Measurements from ENCODE around the gene ZNF497.
A peak's percentile ranks its signal among the peaks of the same experiment; 100 is the strongest.
"Not testable (repeated sequence)": the region's sequence is repeated elsewhere in the genome, so short reads cannot be mapped to it uniquely, and the experiment has no call there.

The ZNF497 gene

DNA sequence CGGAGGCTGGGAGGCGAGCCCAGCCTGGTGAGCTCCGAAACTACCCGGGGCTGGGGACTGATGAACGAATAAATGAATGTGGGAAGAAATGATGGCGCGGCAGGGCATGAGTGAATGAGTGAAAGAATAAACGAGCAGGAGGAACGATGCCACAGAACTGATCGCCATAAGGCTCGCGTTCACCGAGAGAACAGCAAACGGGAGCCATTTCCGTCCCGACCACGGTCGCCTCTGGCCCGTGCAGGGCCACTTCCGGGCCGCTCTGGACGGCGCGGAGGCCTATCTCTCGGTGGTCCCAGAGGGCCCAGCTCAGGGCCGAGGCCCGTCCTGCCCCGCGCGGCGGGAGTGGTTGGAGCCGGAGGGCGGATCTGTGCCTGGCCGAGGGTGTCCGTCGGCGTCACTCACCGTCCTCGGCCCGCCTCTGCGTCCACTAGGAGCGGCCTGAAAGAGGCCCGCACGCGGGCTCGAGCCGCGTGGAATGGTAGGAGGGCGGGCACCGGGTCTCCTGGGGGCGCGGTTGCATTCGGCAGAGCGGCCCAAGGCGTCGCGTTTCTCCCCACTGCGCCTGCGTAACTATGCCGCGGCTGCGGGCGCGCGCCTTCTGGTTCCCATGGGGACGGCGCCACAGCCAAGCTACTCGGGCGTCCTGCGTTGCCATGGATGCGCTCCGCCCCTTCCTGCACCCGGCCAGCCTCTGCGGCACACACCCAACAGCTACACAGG is at the start of gene ZNF497:
ZNF497 (minus strand) TSS at position 480 of the 723 bp plus-strand sequence. CDS start 5,116 bp downstream, outside the sequence.
- peak; percentile 95 for DNase-seq (ENCODE audit: low spot score)

GRCh38 chr19:58409010-58409790 is 46.6 kb upstream of the ZNF497 start:
- peak; percentile 74 for DNase-seq (ENCODE audit: low spot score)

DNA sequence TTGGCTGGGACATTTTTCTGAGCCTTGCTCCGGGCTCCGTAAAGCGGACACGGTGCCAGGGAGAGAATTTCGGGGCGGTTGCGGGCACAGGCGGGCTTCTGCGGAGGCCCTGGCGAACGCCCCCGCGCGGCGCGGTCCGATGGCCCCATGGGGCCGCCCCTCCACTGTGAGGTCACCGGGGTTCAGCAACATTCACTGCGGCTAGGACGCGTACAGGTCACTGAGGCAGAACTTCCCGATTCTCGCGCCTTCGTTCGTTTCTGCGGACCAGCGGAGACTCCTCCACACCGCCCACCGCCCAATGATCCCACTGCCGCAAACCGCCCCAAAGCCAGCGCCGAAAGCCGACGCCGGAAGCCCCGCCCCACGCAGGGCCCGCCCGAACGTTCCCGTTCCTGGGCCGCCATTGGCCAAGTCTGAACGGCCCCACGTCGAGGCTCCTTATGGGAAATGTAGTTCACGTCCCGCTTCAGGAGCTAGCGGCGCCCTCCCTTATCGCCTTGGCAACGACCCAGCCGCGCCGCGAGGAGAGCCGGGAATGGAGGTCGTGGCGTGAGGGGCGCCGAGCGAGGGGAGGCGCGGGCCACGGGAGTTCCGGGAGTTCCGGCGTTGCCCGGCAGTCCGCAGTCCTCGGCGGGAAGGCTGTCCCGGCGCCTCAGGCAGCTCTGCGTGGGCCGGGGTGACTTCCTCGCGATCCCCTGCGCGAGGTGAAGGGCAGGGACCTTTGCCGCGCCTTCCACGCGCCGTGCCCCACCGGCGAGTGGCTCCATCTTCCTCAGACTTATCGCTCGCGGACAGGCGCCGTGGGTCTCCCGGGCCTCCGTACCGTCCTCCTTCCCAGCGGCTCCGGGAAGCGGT is 45.8 kb upstream of the ZNF497 start, which contains the start of gene ZNF584:
ZNF584 (plus strand) TSS at position 498 of the 858 bp plus-strand sequence. CDS start 499 bp downstream, outside the sequence.
- peak; percentile 96 for DNase-seq (ENCODE audit: low spot score)

- peak; percentile 36 for DNase-seq (ENCODE audit: low spot score)
These were observed 45.2 kb upstream of the ZNF497 start for GRCh38 chr19:58407658-58408151.

GRCh38 chr19:58406818-58407657 is 44.5 kb upstream of the ZNF497 start:
- DNase-seq (ENCODE audit: low spot score): peak; percentile 17

- not testable (repeated sequence) for DNase-seq (ENCODE audit: low spot score)
These were observed 41.4 kb upstream of the ZNF497 start for GRCh38 chr19:58403920-58404478.

DNA sequence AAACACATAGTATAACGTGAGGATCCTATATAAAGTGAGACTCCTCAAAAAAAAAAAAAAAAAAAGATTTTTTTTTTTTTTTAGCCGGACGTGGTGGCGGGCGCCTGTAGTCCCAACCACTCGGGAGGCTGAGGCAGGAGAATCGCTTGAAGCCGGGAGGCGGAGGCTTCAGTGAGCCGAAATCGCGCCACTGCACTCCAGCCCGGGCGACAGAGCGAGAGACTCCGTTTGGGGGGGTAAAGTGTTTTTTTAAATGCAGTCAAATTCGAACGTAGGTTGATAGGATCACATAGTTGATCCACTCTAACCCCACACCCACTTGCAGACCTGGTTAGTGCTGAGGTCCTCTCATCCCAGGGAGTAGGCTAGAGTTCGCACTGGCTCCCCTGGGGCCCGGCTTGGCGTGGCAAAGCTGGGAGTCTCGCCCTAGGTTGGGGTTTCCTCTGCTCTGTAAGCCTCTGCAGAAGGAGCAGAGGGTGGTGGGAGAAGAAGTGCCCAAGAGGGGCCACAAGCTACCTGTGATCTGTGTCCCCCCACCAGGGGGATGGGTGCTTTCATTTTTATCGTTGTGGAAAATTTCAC is 39.4 kb upstream of the ZNF497 start:
- DNase-seq (ENCODE audit: low spot score): no peak

GRCh38 chr19:58400916-58401839 is 38.6 kb upstream of the ZNF497 start:
- peak; percentile 100 for DNase-seq (ENCODE audit: low spot score)

- DNase-seq (ENCODE audit: low spot score): no peak
These were observed 37.9 kb upstream of the ZNF497 start for GRCh38 chr19:58400316-58400915.

DNA sequence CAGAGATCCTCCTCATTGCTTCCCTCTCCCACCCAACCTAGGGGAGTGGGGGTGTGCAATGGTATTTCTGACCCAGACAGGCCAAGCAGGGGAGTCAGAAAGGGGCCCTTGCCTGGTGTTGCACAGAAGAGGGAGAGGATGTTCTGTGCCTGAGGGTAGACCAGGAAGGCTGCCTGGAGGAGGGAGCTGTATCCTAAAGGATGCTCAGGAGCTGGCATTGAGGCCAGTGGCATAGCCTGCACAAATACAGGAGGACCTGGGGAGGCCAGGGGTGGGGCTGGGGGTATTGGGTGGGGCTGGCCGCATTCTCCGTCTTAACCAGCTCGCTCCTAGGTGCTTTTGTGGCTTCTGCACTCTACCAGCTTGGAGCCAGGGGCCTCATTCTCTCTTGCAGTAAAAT is 37.4 kb upstream of the ZNF497 start:
- no peak for DNase-seq (ENCODE audit: low spot score)

- no peak for DNase-seq (ENCODE audit: low spot score)
These were observed 36.0 kb upstream of the ZNF497 start for GRCh38 chr19:58398545-58398944.

GRCh38 chr19:58398087-58398486 is 35.5 kb upstream of the ZNF497 start:
- no peak for DNase-seq (ENCODE audit: low spot score)

- no peak for DNase-seq (ENCODE audit: low spot score)
These were observed 35.0 kb upstream of the ZNF497 start for GRCh38 chr19:58397533-58398037.

DNA sequence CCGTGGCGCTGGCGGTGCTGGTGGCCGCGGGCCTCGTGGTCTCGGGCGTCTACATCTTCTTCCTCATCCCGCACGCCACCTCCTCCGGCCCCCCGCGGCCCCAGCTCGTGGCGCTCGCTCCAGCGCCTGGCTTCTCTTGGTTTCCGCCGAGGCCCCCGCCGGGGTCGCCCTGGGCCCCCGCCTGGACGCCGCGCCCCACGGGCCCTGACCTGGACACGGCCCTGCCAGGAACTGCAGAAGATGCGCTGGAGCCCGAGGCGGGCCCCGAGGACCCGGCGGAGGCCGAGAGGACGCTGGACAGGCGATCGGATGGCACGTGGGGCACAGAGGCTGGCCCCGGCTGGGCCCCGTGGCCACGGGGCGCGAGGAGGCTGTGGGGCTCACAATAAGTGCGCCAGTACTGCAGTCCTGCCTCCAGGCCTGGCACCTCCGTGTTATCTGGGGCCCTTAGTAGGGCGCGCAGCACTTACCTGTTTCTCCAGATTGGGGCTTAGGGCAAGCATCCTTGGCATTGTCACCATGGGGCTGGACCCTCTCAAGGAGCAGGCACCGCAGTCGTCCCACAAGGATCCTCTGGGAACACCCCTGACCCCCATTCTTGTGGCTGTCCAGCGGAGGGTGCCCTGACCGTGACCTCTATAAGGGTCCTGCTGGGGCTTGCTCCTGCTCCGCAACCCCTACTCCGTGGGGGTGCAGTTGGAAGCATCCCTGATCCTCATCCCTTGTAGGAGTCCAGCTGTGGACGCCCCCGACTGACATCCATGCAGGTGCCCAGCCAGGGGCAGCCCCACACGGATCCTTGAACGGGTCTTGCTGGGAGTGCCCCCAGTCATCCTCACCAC is 34.4 kb upstream of the ZNF497 start:
- no peak for DNase-seq (ENCODE audit: low spot score)

DNA sequence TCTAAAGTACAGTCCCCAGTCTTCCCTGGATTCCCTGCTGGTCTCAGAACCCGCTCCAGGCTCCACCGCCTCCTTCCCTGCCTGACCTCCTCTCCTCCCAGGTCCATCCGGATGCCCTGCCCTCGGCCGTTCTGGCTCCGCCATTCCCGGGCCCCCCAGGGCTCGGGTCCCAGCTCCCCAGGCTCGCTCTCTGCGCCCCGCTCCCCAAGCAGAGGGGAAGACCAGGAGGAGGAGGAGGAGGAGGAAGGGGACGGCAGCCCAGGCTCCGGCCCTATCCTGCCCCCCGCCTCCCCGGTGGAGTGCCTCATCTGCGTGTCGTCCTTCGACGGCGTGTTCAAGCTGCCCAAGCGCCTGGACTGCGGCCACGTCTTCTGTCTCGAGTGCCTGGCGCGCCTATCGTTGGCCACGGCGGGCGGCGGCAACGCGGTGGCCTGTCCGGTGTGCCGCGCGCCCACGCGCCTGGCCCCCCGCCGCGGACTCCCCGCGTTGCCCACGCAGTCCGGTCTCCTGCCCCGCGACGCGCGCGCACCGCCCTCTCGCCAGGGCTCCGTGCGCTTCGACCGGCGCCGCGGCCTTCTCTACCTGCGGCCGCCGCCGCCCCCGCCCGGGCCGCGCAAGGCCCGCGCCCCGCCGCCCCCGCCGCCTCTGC is 33.6 kb upstream of the ZNF497 start:
- no peak for DNase-seq (ENCODE audit: low spot score)

DNA sequence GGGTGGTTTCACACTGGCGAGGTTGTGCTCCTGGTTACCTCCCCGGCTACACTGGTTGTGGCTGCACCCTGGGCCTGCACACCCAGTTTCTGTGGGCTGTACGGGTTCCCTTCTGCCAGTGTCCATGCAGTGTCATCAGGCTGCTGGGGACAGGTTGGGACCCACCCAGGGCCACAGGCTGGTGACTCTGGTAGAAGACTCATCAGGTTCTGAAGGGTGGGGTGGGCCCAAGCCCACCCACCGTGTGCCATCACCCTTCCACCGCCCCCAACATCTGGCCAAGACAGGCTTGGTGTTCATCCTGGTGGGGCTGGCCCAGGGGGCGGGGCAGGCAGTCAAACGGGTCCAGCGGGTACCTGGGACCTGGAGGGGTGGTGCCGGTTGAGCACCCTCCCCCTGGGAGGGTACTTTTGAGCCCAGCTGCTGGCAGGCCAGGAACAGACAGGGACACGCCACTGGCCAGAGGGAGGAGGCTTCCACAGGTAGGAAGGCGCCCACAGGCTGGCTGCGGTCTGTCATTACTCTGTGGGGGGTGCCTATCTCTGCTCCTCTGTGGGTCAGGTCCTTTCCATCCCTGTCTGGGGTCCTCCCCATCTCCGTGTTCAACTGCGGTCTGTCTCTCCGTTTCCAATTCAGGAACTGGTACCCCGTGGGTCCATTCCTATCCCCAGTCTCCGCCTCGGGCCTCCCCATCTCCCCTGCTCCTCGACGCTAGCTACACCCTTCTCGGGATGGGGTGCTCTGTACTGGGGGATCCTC is 32.8 kb upstream of the ZNF497 start, which contains the start of gene RNF225:
RNF225 (plus strand) TSS at position 437 of the 759 bp plus-strand sequence. CDS start 434 bp downstream, outside the sequence.
- DNase-seq (ENCODE audit: low spot score): no peak

All from SW480 (cell line).